K562 (cell line): ENCODE data around the gene PPP1R15B. TPM values are rescaled to one million over a fixed set of nuclear protein-coding genes. Genes with fewer than 3 reads are reported as not detected.

ENCODE experiments used
- ARID1B ChIP-seq: fragments of 450-650 bp; IDR thresholded peaks from 2 replicates; pipeline ENCODE4 v1.6.1; 2016; ENCODE audit warnings: antibody characterized with exemption, mild to moderate bottlenecking, inconsistent platforms
- BMI1 ChIP-seq: fragments of 150-350 bp; IDR thresholded peaks from 2 replicates; pipeline ENCODE4 v1.6.1; 2014; ENCODE audit warnings: low read length
- CBFA2T3 ChIP-seq: fragments of 450-650 bp; IDR thresholded peaks from 2 replicates; pipeline ENCODE4 v1.6.1; 2017
- CTCF ChIP-seq, 3 experiments: IDR thresholded peaks in 2 of 3; conservative IDR thresholded peaks in 1 of 3; 2 replicates each; pipeline ENCODE4 v1.5.1; 2011 to 2012; ENCODE audit warnings: low read length in 3 of 3, mild to moderate bottlenecking in 3 of 3, control low read depth in 2 of 3, improper control_type of control experiment in 1 of 3, inconsistent platforms in 1 of 3, low read depth in 1 of 3, mixed read lengths in 1 of 3, moderate library complexity in 1 of 3; ENCODE audit not compliant: insufficient read depth in 2 of 3
- DPF2 ChIP-seq: fragments of 450-650 bp; IDR thresholded peaks from 2 replicates; pipeline ENCODE4 v1.6.1; 2016
- ESRRA ChIP-seq: fragments of 450-650 bp; IDR thresholded peaks from 2 replicates; pipeline ENCODE4 v1.6.1; 2014; ENCODE audit warnings: low read depth, mild to moderate bottlenecking, moderate library complexity, borderline replicate concordance
- FOXA3 ChIP-seq, 2 experiments: fragments of 450-650 bp in 1 of 2; sonication (generic) in 1 of 2; formaldehyde crosslinking; IDR thresholded peaks in 1 of 2; conservative IDR thresholded peaks in 1 of 2; 2 replicates each; pipeline versions ENCODE4 v1.4.0 to v1.8.0; 2020 to 2022; ENCODE audit warnings: mild to moderate bottlenecking in 2 of 2, missing genetic modification reagents in 1 of 2
- HMGN3 ChIP-seq: IDR thresholded peaks from 2 replicates; pipeline ENCODE4 v1.6.1; 2011; ENCODE audit warnings: borderline replicate concordance, low read depth, mild to moderate bottlenecking, mixed read lengths, low read length; ENCODE audit not compliant: insufficient read length; ENCODE audit errors: extremely low read depth
- MCM7 ChIP-seq, 2 experiments: fragments of 450-650 bp; IDR thresholded peaks; 2 replicates each; pipeline ENCODE4 v1.6.1; 2016 to 2018
- MYBL2 ChIP-seq, 2 experiments: fragments of 450-650 bp in 1 of 2; sonication (generic) in 1 of 2; formaldehyde crosslinking in 1 of 2; IDR thresholded peaks; 2 replicates each; pipeline versions ENCODE4 v1.6.1 to v1.8.1; 2017 to 2022; ENCODE audit warnings: borderline replicate concordance in 1 of 2, inconsistent platforms in 1 of 2, low read depth in 1 of 2, mild to moderate bottlenecking in 1 of 2, missing genetic modification reagents in 1 of 2, moderate library complexity in 1 of 2
- MYC ChIP-seq, 2 experiments: fragments of 250-450 bp in 1 of 2; sonication (Bioruptor Pico) in 1 of 2; IDR thresholded peaks; 2 replicates each; pipeline versions ENCODE4 v1.5.1 to v1.6.1; 2012 to 2021; ENCODE audit warnings: low read depth in 2 of 2, borderline replicate concordance in 1 of 2, improper control_type of control experiment in 1 of 2, low read length in 1 of 2, mild to moderate bottlenecking in 1 of 2, moderate library complexity in 1 of 2
- NR2C2 ChIP-seq, 2 experiments: fragments of 200-800 bp in 1 of 2; sonication (Bioruptor generic) in 1 of 2; sonication (generic) in 1 of 2; formaldehyde crosslinking in 1 of 2; IDR thresholded peaks; 2 replicates each; pipeline versions ENCODE4 v1.6.1 to v1.8.0; 2016 to 2022; ENCODE audit warnings: mild to moderate bottlenecking in 1 of 2, missing compliant biosample characterization in 1 of 2, missing genetic modification characterization in 1 of 2, missing genetic modification reagents in 1 of 2
- PML ChIP-seq: IDR thresholded peaks from 2 replicates; pipeline ENCODE4 v1.6.1; 2012; ENCODE audit warnings: low read length, inconsistent platforms
- RAD21 ChIP-seq, 2 experiments: fragments of 250-450 bp in 1 of 2; fragments of 450-650 bp in 1 of 2; sonication (Bioruptor Pico) in 1 of 2; formaldehyde crosslinking in 1 of 2; IDR thresholded peaks in 1 of 2; conservative IDR thresholded peaks in 1 of 2; 2 replicates each; pipeline versions ENCODE4 v1.4.0 to v1.8.0; 2020 to 2022; ENCODE audit warnings: mild to moderate bottlenecking in 2 of 2, moderate library complexity in 1 of 2
- SMAD4 ChIP-seq: fragments of 250-450 bp; sonication (Bioruptor Pico); conservative IDR thresholded peaks from 2 replicates; pipeline ENCODE4 v1.8.0; 2021; ENCODE audit warnings: inconsistent platforms, mild to moderate bottlenecking, moderate library complexity
- TAL1 ChIP-seq: fragments of 450-650 bp; IDR thresholded peaks from 2 replicates; pipeline ENCODE4 v1.6.1; 2016; ENCODE audit warnings: mild to moderate bottlenecking
- TEAD4 ChIP-seq, 2 experiments: sonication (generic) in 1 of 2; formaldehyde crosslinking in 1 of 2; IDR thresholded peaks; 2 replicates each; pipeline versions ENCODE4 v1.6.1 to v1.8.0; 2012 to 2022; ENCODE audit warnings: borderline replicate concordance in 1 of 2, inconsistent platforms in 1 of 2, low read length in 1 of 2, mild to moderate bottlenecking in 1 of 2, missing genetic modification reagents in 1 of 2
- polyA plus RNA-seq, 8 experiments: library from polyadenylated mRNA; depleted of rRNA in 4 of 8; stranded (reverse) in 5 of 8; unstranded in 3 of 8; fragments of >200 nt; fragmentation: Nextera tagmentation in 2 of 8; fragmentation: Illumina TruSeq in 1 of 8; extraction: Ambion mirVana in 2 of 8; extraction: Trizol in 1 of 8; gene quantifications; 2 replicates each; pipeline versions ENCODE4 v1.2.1 to v1.2.3, GENCODE V29; 2011 to 2014; ENCODE audit warnings: inconsistent platforms in 1 of 8, missing spikeins in 1 of 8
- total RNA-seq, 7 experiments: library from RNA; depleted of rRNA in 6 of 7; stranded (reverse); fragments of >200 nt in 6 of 7; fragmentation: Illumina TruSeq in 2 of 7; extraction: Trizol in 2 of 7; gene quantifications; 2 replicates each; pipeline versions ENCODE4 v1.2.1 to v1.2.3, GENCODE V29; 2011 to 2021; ENCODE audit warnings: low replicate concordance in 1 of 7

The PPP1R15B gene
- total and polyA plus RNA-seq, 9 of the 15 experiments (the other 6 are each of a cell fraction or from before 2014, with no cell fraction given) = 17.0 to 48.1 (median 30.8) TPM

- TF ChIP-seq MYC (IDR thresholded peaks at IDR 0.05; ENCODE audit: low read depth, low read length) (0 out of 2 replicates have a peak, but pooled peaks have one; percentile 6), MYC (CRISPR knock-in tag; IDR thresholded peaks at IDR 0.05; ENCODE audit: borderline replicate concordance, low read depth) (no peak), TAL1 (peak; percentile 53), HMGN3 (no peak), CTCF (IDR thresholded peaks at IDR 0.05 in 2 of 3, conservative IDR thresholded peaks at IDR 0.05 in 1 of 3; ENCODE audit: insufficient read depth in 2 of 3, low read depth in 1 of 3, low read length in 3 of 3) (peak; percentile 30 to 69 (median 45); a peak in 3 of 6 replicates), NR2C2 (CRISPR knock-in tag; IDR thresholded peaks at IDR 0.05) (no peak), NR2C2 (tag; IDR thresholded peaks at IDR 0.05) (no peak), ESRRA (peak; percentile 19; the same call in 1 of the 2 replicates), BMI1 (0 out of 2 replicates have a peak, but pooled peaks have one; percentile 9), TEAD4 (IDR thresholded peaks at IDR 0.05; ENCODE audit: low read length) (peak; percentile 31), TEAD4 (CRISPR knock-in tag; IDR thresholded peaks at IDR 0.05; ENCODE audit: borderline replicate concordance) (no peak), RAD21 (CRISPR knock-in tag; conservative IDR thresholded peaks at IDR 0.05 in 1 of 2, IDR thresholded peaks at IDR 0.05 in 1 of 2) (peak; percentile 33 to 65), ARID1B (peak; percentile 55), CBFA2T3 (peak; percentile 33; the same call in 1 of the 2 replicates), SMAD4 (CRISPR knock-in tag) (0 out of 2 replicates have a peak, but pooled peaks have one; percentile 23), MCM7 (IDR thresholded peaks at IDR 0.05) (no peak), MYBL2 (IDR thresholded peaks at IDR 0.05; ENCODE audit: low read depth) (no peak), MYBL2 (CRISPR knock-in tag; IDR thresholded peaks at IDR 0.05; ENCODE audit: borderline replicate concordance) (no peak), DPF2 (0 out of 2 replicates have a peak, but pooled peaks have one; percentile 31), FOXA3 (CRISPR knock-in tag; conservative IDR thresholded peaks at IDR 0.05 in 1 of 2, IDR thresholded peaks at IDR 0.05 in 1 of 2) (peak; percentile 75 to 90; a peak in 3 of 4 replicates), PML (no peak)
Observed at GRCh38 chr1:204383163-204383904, 28.3 kb downstream of the PPP1R15B start (continued).
